DOHH2 (cell line): Measurements from ENCODE around the gene NRCAM.

Source experiments
- H3F3A ChIP-seq: fragments of 200-600 bp; sonication (generic), shearing (Covaris generic); 2 replicates; pipeline ENCODE4 v1.6.0; 2016; ENCODE audit warnings: antibody characterized with exemption, mild to moderate bottlenecking; ENCODE audit not compliant: control insufficient read depth, insufficient read depth
- H3K27ac ChIP-seq: fragments of 200-600 bp; sonication (generic); 2 replicates; pipeline ENCODE4 v1.5.1; 2014; ENCODE audit warnings: low read depth, mild to moderate bottlenecking, low read length, moderate library complexity
- H3K27me3 ChIP-seq: fragments of 200-600 bp; sonication (generic); 2 replicates; pipeline ENCODE4 v1.6.1; 2014; ENCODE audit warnings: mild to moderate bottlenecking, low read length, mixed read lengths; ENCODE audit not compliant: control insufficient read depth
- H3K36me3 ChIP-seq: fragments of 200-600 bp; sonication (generic); 2 replicates; pipeline ENCODE4 v1.6.1; 2014; ENCODE audit warnings: mild to moderate bottlenecking, low read length, moderate library complexity, mixed read lengths; ENCODE audit not compliant: control insufficient read depth
- H3K4me1 ChIP-seq: fragments of 200-600 bp; sonication (generic); 2 replicates; pipeline ENCODE4 v1.6.1; 2014; ENCODE audit warnings: mild to moderate bottlenecking, low read length, mixed read lengths; ENCODE audit not compliant: control insufficient read depth
- H3K4me2 ChIP-seq: fragments of 200-600 bp; sonication (generic); 2 replicates; pipeline ENCODE4 v1.6.0; 2014; ENCODE audit warnings: mild to moderate bottlenecking, low read length, moderate library complexity
- H3K4me3 ChIP-seq: fragments of 200-600 bp; sonication (generic); 2 replicates; pipeline ENCODE4 v1.5.1; 2014; ENCODE audit warnings: mild to moderate bottlenecking, low read length, mixed read lengths
- H3K79me2 ChIP-seq: fragments of 200-600 bp; sonication (generic); 2 replicates; pipeline ENCODE4 v1.6.1; 2014; ENCODE audit warnings: mild to moderate bottlenecking, low read length, mixed read lengths; ENCODE audit not compliant: control insufficient read depth
- H3K9me2 ChIP-seq: fragments of 200-600 bp; sonication (generic); replicated peaks from 2 replicates; pipeline ENCODE4 v1.6.1; 2014; ENCODE audit warnings: mild to moderate bottlenecking, low read length, mixed read lengths; ENCODE audit not compliant: control insufficient read depth
- H3K9me3 ChIP-seq: fragments of 200-600 bp; sonication (generic); 2 replicates; pipeline ENCODE4 v1.6.1; 2014; ENCODE audit warnings: antibody characterized with exemption, low read length, mixed read lengths; ENCODE audit not compliant: control insufficient read depth, insufficient read depth
- H4K20me1 ChIP-seq: fragments of 200-600 bp; sonication (generic); 2 replicates; pipeline ENCODE4 v1.6.0; 2014; ENCODE audit warnings: low read depth, mild to moderate bottlenecking, antibody characterized with exemption, low read length, moderate library complexity; ENCODE audit not compliant: control insufficient read depth, insufficient read depth
- CTCF ChIP-seq: fragments of 200-600 bp; sonication (generic); IDR thresholded peaks from one replicate; pipeline ENCODE4 v1.5.1; 2014; ENCODE audit warnings: antibody characterized with exemption, mild to moderate bottlenecking, low read depth, low read length; ENCODE audit not compliant: poor library complexity, severe bottlenecking
- EZH2phosphoT487 ChIP-seq: fragments of 200-600 bp; sonication (generic); IDR thresholded peaks from 2 replicates; pipeline ENCODE4 v1.6.1; 2017; ENCODE audit warnings: borderline replicate concordance, mild to moderate bottlenecking, antibody characterized with exemption, low read length, moderate library complexity, mixed read lengths

The NRCAM gene

GRCh38 chr7:108287857-108288256 is 168.4 kb downstream of the NRCAM start:
- Histone ChIP-seq H3K4me3 (no peak overlapping the region), H3K9me3 (no peaks in the 10 kb centered on the region), H3K27ac (no peak overlapping the region), H3F3A (no peaks in the 10 kb centered on the region), H3K27me3 (no peaks in the 10 kb centered on the region), H3K4me1 (peaks cover 11% of the 10 kb centered on the region), H3K9me2 (no peaks in the 10 kb centered on the region), H4K20me1 (no peaks in the 10 kb centered on the region), H3K36me3 (no peaks in the 10 kb centered on the region), H3K4me2 (no peak overlapping the region), H3K79me2 (no peaks in the 10 kb centered on the region)
- TF ChIP-seq CTCF (no peak), EZH2phosphoT487 (no peak)

- Histone ChIP-seq H3K36me3 (no peaks in the 10 kb centered on the region), H3K9me3 (no peaks in the 10 kb centered on the region), H3K4me3 (no peak overlapping the region), H3K79me2 (no peaks in the 10 kb centered on the region), H3K4me2 (no peak overlapping the region), H3K27me3 (no peaks in the 10 kb centered on the region), H3K4me1 (peaks cover 11% of the 10 kb centered on the region), H3K27ac (no peak overlapping the region), H4K20me1 (no peaks in the 10 kb centered on the region), H3K9me2 (no peaks in the 10 kb centered on the region), H3F3A (no peaks in the 10 kb centered on the region)
- TF ChIP-seq CTCF (no peak), EZH2phosphoT487 (no peak)
Measured at GRCh38 chr7:108286290-108286904, 169.8 kb downstream of the NRCAM start.

GRCh38 chr7:108285778-108286177 is 170.5 kb downstream of the NRCAM start:
- Histone ChIP-seq H3K9me3 (no peaks in the 10 kb centered on the region), H3K27ac (no peak overlapping the region), H3K36me3 (no peaks in the 10 kb centered on the region), H3K79me2 (no peaks in the 10 kb centered on the region), H3K4me2 (no peak overlapping the region), H4K20me1 (no peaks in the 10 kb centered on the region), H3K4me1 (peaks cover 11% of the 10 kb centered on the region), H3K27me3 (no peaks in the 10 kb centered on the region), H3F3A (no peaks in the 10 kb centered on the region), H3K9me2 (no peaks in the 10 kb centered on the region), H3K4me3 (no peak overlapping the region)
- TF ChIP-seq EZH2phosphoT487 (no peak), CTCF (no peak)
